HG03439 (cell line): ENCODE measurements around the gene PREX1.

Source experiments
- ATAC-seq: cut with Tn5 transposase; IDR thresholded peaks from one replicate; pipeline ENCODE4 v1.9.1; 2021; ENCODE audit warnings: mild to moderate bottlenecking, moderate library complexity; ENCODE audit not compliant: unreplicated experiment

Gene PREX1

GRCh38 chr20:48626938-48627736 is 200.7 kb downstream of the PREX1 start:
- ATAC-seq, result no peak

- ATAC-seq, result no peak
Observed at GRCh38 chr20:48626226-48626937, 201.4 kb downstream of the PREX1 start.

GRCh38 chr20:48625136-48625900 is 202.5 kb downstream of the PREX1 start:
- ATAC-seq, result no peak

GRCh38 chr20:48624315-48625020 is 203.3 kb downstream of the PREX1 start:
- ATAC-seq, result no peak

GRCh38 chr20:48623906-48624265 is 203.9 kb downstream of the PREX1 start:
- no peak for ATAC-seq

GRCh38 chr20:48623176-48623905 is 204.5 kb downstream of the PREX1 start:
- ATAC-seq, result no peak

GRCh38 chr20:48622421-48622820 is 205.4 kb downstream of the PREX1 start:
- no peak for ATAC-seq

- no peak for ATAC-seq
Observed at GRCh38 chr20:48621376-48622078, 206.3 kb downstream of the PREX1 start.

- peak; percentile 57 for ATAC-seq
Observed at GRCh38 chr20:48620507-48621375, 207.1 kb downstream of the PREX1 start.

GRCh38 chr20:48620154-48620506 is 207.7 kb downstream of the PREX1 start:
- no peak for ATAC-seq

GRCh38 chr20:48619126-48620101 is 208.4 kb downstream of the PREX1 start:
- ATAC-seq, result no peak

- no peak for ATAC-seq
Observed at GRCh38 chr20:48618631-48619030, 209.2 kb downstream of the PREX1 start.

GRCh38 chr20:48618052-48618451 is 209.7 kb downstream of the PREX1 start:
- no peak for ATAC-seq

- ATAC-seq, result no peak
Observed at GRCh38 chr20:48617481-48617880, 210.3 kb downstream of the PREX1 start.

- ATAC-seq, result no peak
Observed at GRCh38 chr20:48616481-48616880, 211.3 kb downstream of the PREX1 start.

GRCh38 chr20:48615871-48616270 is 211.9 kb downstream of the PREX1 start:
- ATAC-seq, result no peak

GRCh38 chr20:48614593-48615274 is 213.1 kb downstream of the PREX1 start:
- no peak for ATAC-seq
